SU-DHL-6 (cell line): ENCODE measurements around the gene SYNRG.

Experiments
- H2AFZ ChIP-seq: fragments of 200-600 bp; sonication (generic); 2 replicates; pipeline ENCODE4 v1.6.1; 2014; ENCODE audit warnings: low read depth, mild to moderate bottlenecking, moderate library complexity, mixed read lengths, antibody characterized with exemption, low read length; ENCODE audit not compliant: severe bottlenecking
- H3F3A ChIP-seq: fragments of 200-600 bp; shearing (Covaris generic); 2 replicates; pipeline ENCODE4 v1.6.0; 2016; ENCODE audit warnings: antibody characterized with exemption, mild to moderate bottlenecking; ENCODE audit not compliant: insufficient read depth
- H3K27ac ChIP-seq: fragments of 200-600 bp; sonication (generic); 2 replicates; pipeline ENCODE4 v1.5.1; 2016; ENCODE audit warnings: low read depth, mild to moderate bottlenecking, low read length, moderate library complexity, mixed read lengths
- H3K27me3 ChIP-seq: fragments of 200-600 bp; sonication (generic), shearing (Covaris generic); 2 replicates; pipeline ENCODE4 v1.6.0; 2014; ENCODE audit warnings: mild to moderate bottlenecking, low read length
- H3K36me3 ChIP-seq: fragments of 200-600 bp; sonication (generic); 2 replicates; pipeline ENCODE4 v1.6.1; 2014; ENCODE audit warnings: mild to moderate bottlenecking, low read length, mixed read lengths
- H3K4me2 ChIP-seq: fragments of 300-600, 200-600 bp; shearing (Covaris generic), sonication (generic); 2 replicates; pipeline ENCODE4 v1.6.0; 2014; ENCODE audit warnings: low read length, low read depth, mild to moderate bottlenecking; ENCODE audit not compliant: poor library complexity, severe bottlenecking
- H3K4me3 ChIP-seq: fragments of 200-600 bp; sonication (generic); 2 replicates; pipeline ENCODE4 v1.5.1; 2014; ENCODE audit warnings: antibody characterized with exemption, low read length, mild to moderate bottlenecking, mixed read lengths; ENCODE audit not compliant: insufficient read depth, poor library complexity, severe bottlenecking
- H3K79me2 ChIP-seq: fragments of 200-600 bp; sonication (generic); 2 replicates; pipeline ENCODE4 v1.6.1; 2014; ENCODE audit warnings: mild to moderate bottlenecking, low read length, moderate library complexity; ENCODE audit not compliant: insufficient read depth
- H3K9ac ChIP-seq: fragments of 200-600 bp; sonication (generic); 2 replicates; pipeline ENCODE4 v1.7.0; 2014; ENCODE audit warnings: mild to moderate bottlenecking, low read length
- H3K9me2 ChIP-seq: fragments of 200-600 bp; sonication (generic); replicated peaks from 2 replicates; pipeline ENCODE4 v1.6.1; 2014; ENCODE audit warnings: low read length; ENCODE audit not compliant: insufficient read depth
- H3K9me3 ChIP-seq: fragments of 200-600 bp; sonication (generic); 2 replicates; pipeline ENCODE4 v1.6.1; 2014; ENCODE audit warnings: low read length, mixed read lengths; ENCODE audit not compliant: insufficient read depth
- H4K20me1 ChIP-seq: fragments of 200-600 bp; sonication (generic); 2 replicates; pipeline ENCODE4 v1.6.1; 2014; ENCODE audit warnings: low read depth, mild to moderate bottlenecking, antibody characterized with exemption, low read length, moderate library complexity, mixed read lengths
- CTCF ChIP-seq: fragments of 200-600 bp; sonication (generic); IDR thresholded peaks from one replicate; pipeline ENCODE4 v1.5.1; 2017; ENCODE audit warnings: antibody characterized with exemption, mild to moderate bottlenecking, low read length, moderate library complexity; ENCODE audit not compliant: insufficient read depth, poor library complexity, severe bottlenecking
- EZH2phosphoT487 ChIP-seq: fragments of 200-600 bp; sonication (generic), shearing (Covaris generic); conservative IDR thresholded peaks from 2 replicates; pipeline ENCODE4 v1.6.1; 2018; ENCODE audit warnings: mild to moderate bottlenecking, antibody characterized with exemption, low read length, moderate library complexity, mixed read lengths

SYNRG gene

GRCh38 chr17:37555386-37555785 is 53.8 kb downstream of the SYNRG start:
- no peaks in the 10 kb centered on the region for H3K9me3 ChIP-seq
- 0 out of 2 replicates have a peak, but pooled peaks cover 3% of the 10 kb centered on the region for H4K20me1 ChIP-seq
- H3K9ac ChIP-seq = no peak overlapping the region
- peaks cover 28% of the 10 kb centered on the region; the same call in 1 of the 2 replicates for H3K36me3 ChIP-seq
- H3F3A ChIP-seq = no peaks in the 10 kb centered on the region
- no peaks in the 10 kb centered on the region for H3K27me3 ChIP-seq
- H3K27ac ChIP-seq = no peak overlapping the region
- no peak overlapping the region for H3K4me2 ChIP-seq
- H3K9me2 ChIP-seq = no peaks in the 10 kb centered on the region
- H2AFZ ChIP-seq = no peak overlapping the region
- H3K4me3 ChIP-seq = no peak overlapping the region
- peaks cover 16% of the 10 kb centered on the region for H3K79me2 ChIP-seq
- no peak for TF ChIP-seq CTCF
- TF ChIP-seq EZH2phosphoT487 = no peak

DNA sequence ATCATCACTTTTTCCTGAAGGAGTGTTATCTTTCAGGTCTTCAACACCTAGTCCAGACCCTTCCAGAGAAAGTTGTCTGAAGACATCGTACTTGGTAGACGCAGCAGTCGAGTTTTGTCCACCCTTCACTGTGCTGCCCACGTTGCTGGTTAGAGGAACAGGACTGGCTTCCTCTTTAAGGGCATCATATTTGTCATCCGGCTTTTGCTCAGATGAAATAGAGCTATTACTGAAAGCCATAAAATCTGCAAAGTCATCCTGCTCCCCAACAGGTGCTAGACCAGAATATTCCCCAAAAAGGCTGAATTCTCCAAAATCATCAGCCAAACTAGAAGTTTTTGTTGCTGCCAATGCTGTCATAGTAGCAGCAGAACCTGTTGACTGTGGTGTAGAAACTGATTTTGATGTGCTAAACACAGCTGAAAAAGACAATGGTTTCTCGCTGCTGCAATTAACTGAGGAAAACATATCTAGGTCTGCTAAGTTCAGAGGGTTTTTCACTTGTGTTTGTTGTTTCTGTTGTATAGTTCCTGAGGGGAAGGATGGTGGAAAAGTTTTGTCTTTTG is 55.7 kb downstream of the SYNRG start:
- Histone ChIP-seq H3K36me3 (peaks cover 27% of the 10 kb centered on the region; the same call in 1 of the 2 replicates), H3K4me2 (no peak overlapping the region), H3F3A (no peaks in the 10 kb centered on the region), H3K9me3 (no peaks in the 10 kb centered on the region), H3K79me2 (peaks cover 25% of the 10 kb centered on the region), H3K9me2 (no peaks in the 10 kb centered on the region), H4K20me1 (0 out of 2 replicates have a peak, but pooled peaks cover 3% of the 10 kb centered on the region), H3K9ac (no peak overlapping the region), H3K27me3 (no peaks in the 10 kb centered on the region), H3K4me3 (no peak overlapping the region), H2AFZ (no peak overlapping the region), H3K27ac (no peak overlapping the region)
- TF ChIP-seq CTCF (no peak), EZH2phosphoT487 (no peak)

DNA sequence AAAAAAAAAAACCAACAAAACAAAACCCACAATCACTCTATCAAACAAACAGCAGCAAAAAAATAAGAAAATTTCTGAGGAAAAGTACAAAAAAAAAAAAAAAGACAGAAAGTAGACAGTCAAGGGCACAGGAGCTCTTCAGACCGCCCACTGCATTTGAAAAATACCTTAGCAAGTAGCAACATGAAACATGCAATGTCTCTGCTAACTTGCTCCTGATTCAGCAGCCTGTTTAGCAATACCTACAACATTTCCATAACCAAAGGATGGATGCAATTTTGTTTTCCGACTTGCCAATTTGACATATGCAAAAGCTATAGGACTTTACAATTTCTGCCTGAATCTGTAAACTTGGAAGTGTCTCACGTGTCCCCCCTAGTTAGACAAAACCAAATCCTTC is 57.4 kb downstream of the SYNRG start:
- H2AFZ ChIP-seq = no peak overlapping the region
- TF ChIP-seq CTCF = no peak
- H3K79me2 ChIP-seq = peaks cover 38% of the 10 kb centered on the region
- H3F3A ChIP-seq = no peaks in the 10 kb centered on the region
- no peaks in the 10 kb centered on the region for H3K9me2 ChIP-seq
- H4K20me1 ChIP-seq = 0 out of 2 replicates have a peak, but pooled peaks cover 3% of the 10 kb centered on the region
- no peak overlapping the region for H3K9ac ChIP-seq
- H3K27me3 ChIP-seq = no peaks in the 10 kb centered on the region
- no peak overlapping the region for H3K4me2 ChIP-seq
- no peak overlapping the region for H3K4me3 ChIP-seq
- no peaks in the 10 kb centered on the region for H3K9me3 ChIP-seq
- peaks cover 19% of the 10 kb centered on the region; the same call in 1 of the 2 replicates for H3K36me3 ChIP-seq
- no peak overlapping the region for H3K27ac ChIP-seq
